ENCODE data around the gene CCDC149.

The CCDC149 gene

DNA sequence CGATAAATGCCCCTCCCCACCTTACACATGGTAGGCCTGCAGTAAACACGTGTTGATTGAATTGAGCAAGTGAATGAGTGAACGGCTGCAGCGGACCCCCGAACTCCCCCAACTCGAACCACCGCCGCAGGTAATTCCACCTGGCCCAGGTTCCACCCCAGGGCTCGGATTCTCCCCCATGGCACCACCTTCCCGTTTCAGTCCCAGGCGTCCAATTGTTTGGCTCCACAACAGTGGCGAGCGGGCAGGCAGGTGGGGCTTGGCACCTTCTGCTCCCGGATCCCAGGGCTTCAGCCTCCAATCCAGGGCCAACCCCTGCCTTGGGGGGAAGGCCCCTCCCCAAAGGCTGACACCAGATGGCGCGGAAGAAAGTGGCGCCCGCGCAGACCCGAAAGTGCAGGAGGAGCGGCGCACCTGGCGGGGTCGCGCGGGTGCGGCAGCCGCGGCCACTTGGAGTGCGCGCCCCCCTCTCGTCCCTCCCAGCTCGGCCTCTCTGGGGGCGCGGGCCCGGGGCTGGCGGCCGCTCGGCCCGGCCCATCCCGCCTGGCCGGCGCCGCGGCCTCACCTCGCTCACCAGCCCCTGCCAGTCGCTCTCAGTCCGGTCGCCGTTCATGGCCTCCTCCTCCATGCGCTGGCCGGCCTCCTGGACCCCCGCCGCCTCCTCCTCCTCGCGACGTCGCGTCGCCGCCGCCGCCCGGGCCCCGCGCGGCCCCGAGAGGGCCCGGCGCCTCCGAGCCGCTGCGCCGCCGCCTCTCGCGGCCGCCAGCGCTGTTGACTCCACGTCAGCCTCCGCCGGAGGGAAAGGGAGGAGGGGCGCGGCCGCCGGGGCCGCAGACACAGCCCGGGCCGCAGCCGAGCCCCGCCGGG is at the start of gene CCDC149:
Gene CCDC149 (minus strand): TSS at position 791 of the 867 bp plus-strand sequence. CDS start 178 bp downstream, at position 613.
- DNase-seq (ENCODE audit: low read depth in 2 of 2), result no peak

DNA sequence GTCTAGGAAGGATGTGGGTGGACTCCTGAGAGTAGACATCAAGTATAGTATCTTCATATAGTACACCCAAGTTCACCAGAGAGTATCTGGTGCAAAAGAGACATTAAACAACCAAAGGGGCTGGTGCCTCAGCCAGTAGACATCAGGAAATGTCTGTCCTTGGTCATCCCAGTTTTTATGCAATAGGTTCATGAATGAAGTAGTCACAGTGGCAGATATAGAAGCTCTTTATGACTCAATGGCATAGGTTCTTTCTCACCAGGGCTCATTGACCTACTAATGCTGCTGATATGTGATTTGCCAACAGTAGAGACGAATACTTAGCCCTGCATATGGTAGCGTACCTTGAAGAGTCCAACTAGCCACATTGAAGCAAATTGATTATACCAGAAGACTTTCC is 45.0 kb upstream of the CCDC149 start:
- no peak for DNase-seq (ENCODE audit: low read depth in 2 of 2)

- no peak for DNase-seq (ENCODE audit: low read depth in 2 of 2)
These were observed 43.9 kb upstream of the CCDC149 start for GRCh38 chr4:24956763-24957162.

DNA sequence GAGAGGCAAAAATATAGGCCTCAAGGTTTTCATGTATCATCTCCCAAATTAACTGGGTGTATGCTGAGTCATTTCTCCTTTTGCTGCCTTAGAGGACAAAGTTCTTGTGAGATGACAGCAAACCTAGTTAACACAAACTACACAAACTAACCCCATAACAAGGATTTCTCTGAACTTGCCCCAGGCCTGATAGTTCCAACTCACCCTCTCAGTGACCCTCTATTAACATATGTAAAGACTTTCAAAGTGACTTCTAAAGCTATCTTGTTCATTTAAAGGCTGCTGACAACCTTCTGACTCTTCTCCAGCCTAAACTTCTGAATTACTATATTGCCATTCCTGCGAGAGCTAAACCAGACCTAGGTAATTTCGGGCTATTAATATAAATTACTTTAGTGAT is 43.2 kb upstream of the CCDC149 start:
- DNase-seq (ENCODE audit: low read depth in 2 of 2), result no peak

- DNase-seq (ENCODE audit: low read depth in 2 of 2), result no peak
These were observed 39.8 kb upstream of the CCDC149 start for GRCh38 chr4:24952667-24953066.

DNA sequence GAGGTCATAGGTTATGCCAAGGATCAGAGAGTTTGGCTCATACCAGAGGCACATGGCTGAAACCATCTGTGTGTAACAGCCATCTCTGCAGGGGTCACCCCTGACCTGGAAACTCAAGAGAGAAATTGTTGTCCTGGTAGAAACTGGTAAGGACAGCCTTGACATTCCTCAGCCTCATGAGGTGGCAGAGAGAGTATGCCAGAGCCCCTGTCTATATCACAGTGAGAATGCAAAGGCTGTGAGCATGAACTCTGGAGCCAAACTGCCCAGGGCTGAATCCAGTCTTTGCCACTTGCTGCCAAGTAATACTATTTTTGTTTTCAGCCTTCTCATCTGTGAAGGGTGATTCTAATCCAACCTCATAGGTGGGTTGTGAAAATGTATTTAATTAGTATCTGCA is 37.1 kb upstream of the CCDC149 start:
- no peak for DNase-seq (ENCODE audit: low read depth in 2 of 2)

DNA sequence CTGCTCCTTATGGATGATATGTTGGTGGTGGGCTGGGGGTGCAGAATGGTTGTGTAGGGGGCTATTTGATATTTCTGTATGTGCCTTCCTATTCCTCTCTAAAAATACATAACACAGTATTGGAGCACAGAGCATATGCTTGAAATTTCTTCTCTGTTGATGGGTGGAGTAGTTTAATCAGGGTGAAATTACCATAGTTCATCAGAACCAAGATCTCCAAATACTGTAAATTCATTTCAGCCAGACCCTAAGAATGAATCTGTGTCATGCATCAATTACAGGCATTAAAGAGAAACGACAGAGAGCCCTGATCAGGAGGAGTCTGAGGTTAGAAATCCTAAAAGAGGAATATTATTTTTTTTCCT is 25.1 kb upstream of the CCDC149 start:
- DNase-seq (ENCODE audit: low read depth in 2 of 2), result no peak

GRCh38 chr4:24937176-24937916 is 24.5 kb upstream of the CCDC149 start:
- DNase-seq (ENCODE audit: low read depth in 2 of 2), result no peak

DNA sequence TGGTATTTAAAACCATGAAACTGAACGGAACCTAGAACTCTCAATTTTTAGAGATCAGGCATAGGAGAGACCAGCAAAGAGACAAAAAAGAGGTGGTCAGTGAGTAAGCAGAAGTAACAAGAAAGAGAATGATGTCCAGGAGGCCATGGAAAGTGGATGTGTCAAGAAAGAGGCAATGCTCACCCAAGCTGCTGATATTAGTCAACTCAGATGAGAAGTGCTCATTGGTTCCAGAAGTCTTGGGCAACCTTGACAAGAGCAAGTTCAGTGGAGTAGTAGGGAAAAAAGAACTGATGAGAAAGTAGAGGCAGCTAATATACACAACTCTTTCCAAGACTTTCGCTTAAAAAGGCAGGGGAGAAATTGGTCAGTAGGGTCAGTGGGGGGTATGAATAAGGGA is 23.0 kb upstream of the CCDC149 start:
- no peak for DNase-seq (ENCODE audit: low read depth in 2 of 2)

GRCh38 chr4:24934311-24934710 is 21.5 kb upstream of the CCDC149 start:
- DNase-seq (ENCODE audit: low read depth in 2 of 2), result no peak

DNA sequence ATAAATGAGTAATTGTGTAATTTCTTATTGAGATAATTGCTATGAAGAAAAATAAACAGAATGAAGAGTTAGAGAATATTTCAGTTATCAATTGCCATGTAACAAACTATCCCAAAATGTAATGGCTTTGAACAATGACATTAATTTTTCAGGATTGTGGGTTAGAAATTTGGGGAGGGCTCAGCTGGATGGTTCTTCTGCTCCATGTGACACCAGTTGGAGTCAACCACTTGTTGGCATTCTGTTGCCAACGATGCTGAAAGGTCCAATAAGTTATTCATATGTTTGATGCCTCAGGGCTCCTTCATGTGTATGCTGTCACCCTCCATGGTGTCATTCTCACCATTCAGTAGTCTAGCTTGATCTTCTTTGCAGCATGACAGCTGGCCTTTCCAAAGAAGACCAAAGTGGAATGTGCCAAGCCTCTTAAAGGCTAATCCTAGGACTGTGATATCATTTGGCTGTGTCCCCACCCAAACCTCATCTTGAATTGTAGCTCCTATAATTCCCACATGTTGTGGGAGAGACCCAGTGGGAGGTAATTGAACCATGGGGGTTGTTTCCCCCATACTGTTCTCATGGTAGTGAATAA is 20.9 kb upstream of the CCDC149 start:
- DNase-seq (ENCODE audit: low read depth in 2 of 2), result no peak

GRCh38 chr4:24932515-24933225 is 19.8 kb upstream of the CCDC149 start:
- DNase-seq (ENCODE audit: low read depth in 2 of 2), result no peak

DNA sequence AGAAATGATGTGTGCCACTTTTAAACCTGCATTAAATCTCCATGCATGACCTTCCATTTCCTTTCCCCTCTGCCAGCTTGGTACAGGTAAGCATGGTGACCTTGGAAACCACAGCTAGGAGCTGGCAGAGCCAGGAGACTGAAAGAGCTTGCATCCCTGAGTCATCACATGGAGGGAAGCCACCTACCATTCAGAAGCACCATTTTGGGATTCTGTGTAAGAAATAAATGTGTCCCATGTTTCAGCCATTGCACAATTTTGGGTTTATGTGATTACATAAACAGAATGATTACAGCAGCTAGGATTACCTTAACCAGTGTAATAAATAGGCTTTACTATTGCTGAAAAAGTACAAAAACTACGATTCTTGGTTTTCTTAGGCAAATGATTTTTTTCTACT is 17.3 kb upstream of the CCDC149 start:
- no peak for DNase-seq (ENCODE audit: low read depth in 2 of 2)

DNA sequence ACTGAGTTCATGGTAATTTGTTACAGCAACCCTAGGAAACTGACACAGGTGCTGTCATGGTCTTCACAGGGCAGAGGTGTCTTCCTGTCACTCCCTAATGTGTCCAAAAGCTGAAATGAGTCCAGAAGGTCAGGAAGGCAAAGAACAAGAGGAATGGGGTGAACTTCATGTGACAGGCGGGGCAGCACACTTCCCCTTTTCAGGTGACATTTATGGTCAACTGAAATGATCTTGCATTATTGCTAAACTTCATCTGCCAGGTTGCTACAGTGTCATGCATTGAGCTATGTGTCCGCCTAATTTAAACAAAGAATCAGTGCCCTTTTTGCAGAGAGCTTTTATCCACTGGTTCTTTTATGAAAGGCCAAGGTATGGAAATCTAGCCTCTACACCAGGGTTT is 15.9 kb upstream of the CCDC149 start:
- DNase-seq (ENCODE audit: low read depth in 2 of 2), result no peak

- no peak for DNase-seq (ENCODE audit: low read depth in 2 of 2)
These were observed 14.2 kb upstream of the CCDC149 start for GRCh38 chr4:24927049-24927448.

- DNase-seq (ENCODE audit: low read depth in 2 of 2), result no peak
These were observed 11.5 kb upstream of the CCDC149 start for GRCh38 chr4:24924309-24924781.

- no peak for DNase-seq (ENCODE audit: low read depth in 2 of 2)
These were observed 10.7 kb upstream of the CCDC149 start for GRCh38 chr4:24923550-24923949.

GRCh38 chr4:24923002-24923401 is 10.2 kb upstream of the CCDC149 start:
- DNase-seq (ENCODE audit: low read depth in 2 of 2), result no peak

DNA sequence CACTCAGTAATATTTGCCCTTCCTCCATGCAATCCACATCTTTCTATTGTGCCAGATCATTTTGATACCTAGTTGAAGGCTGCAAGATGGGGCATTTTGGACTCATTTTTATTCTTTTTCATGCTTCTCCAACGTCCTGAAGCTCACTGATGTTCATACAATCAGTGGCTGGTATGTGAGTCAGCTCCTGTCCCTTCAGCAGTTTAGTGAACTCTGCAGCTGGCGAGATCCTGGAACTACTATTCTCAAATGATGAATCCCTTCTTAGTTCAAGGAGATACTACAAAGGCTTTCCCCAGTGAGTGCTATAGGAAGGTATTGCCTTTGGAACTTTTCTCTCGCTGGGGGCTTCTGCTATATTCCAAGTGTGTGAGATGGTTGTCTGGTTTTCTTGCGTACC is 9.6 kb upstream of the CCDC149 start:
- no peak for DNase-seq (ENCODE audit: low read depth in 2 of 2)

DNA sequence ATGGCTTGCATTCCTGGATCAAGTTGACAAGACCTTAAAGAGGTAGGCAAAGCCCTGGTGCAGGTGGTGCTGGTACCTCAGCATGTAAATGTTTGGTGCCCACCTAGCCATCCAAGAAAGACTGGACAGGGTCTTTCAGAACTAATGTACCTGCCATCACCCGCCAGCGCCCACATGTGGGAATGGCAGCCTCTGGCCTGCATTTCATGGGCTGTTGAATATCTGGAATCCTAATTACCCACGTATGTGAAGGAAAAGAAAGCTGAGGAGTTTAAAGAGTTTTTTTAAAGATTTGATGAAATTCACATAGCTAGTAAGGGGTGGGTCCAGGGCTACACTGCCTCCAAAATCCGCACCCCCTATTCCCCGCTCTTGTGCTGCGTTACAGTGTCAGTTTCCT is 8.6 kb upstream of the CCDC149 start:
- no peak for DNase-seq (ENCODE audit: low read depth in 2 of 2)

- no peak for DNase-seq (ENCODE audit: low read depth in 2 of 2)
These were observed 7.2 kb upstream of the CCDC149 start for GRCh38 chr4:24920008-24920407.

Measured in stimulated activated CD4-positive, alpha-beta T cell treated with anti-CD3 and anti-CD28 coated beads, Interleukin-1b, Interleukin-23, amount 100 ng/mL, for 4 hours (primary cell).